ENCODE measurements around the gene MDFIC2.
"Not testable (repeated sequence)": the region's sequence is repeated elsewhere in the genome, so short reads cannot be mapped to it uniquely, and the experiment has no call there.

MDFIC2 gene

GRCh38 chr3:70250492-70250891 lies 61.9 kb downstream of the MDFIC2 start:
- DNase-seq: no peak

GRCh38 chr3:70249509-70250160 lies 62.8 kb downstream of the MDFIC2 start:
- DNase-seq: no peak

GRCh38 chr3:70248856-70249255 lies 63.6 kb downstream of the MDFIC2 start:
- no peak for DNase-seq

GRCh38 chr3:70247955-70248354 lies 64.5 kb downstream of the MDFIC2 start:
- no peak for DNase-seq

- DNase-seq: no peak
Measured at GRCh38 chr3:70245746-70246525, 66.5 kb downstream of the MDFIC2 start.

- DNase-seq: no peak
Measured at GRCh38 chr3:70244422-70244821, 68.0 kb downstream of the MDFIC2 start.

GRCh38 chr3:70242297-70242882 lies 70.0 kb downstream of the MDFIC2 start:
- no peak for DNase-seq

- DNase-seq: no peak
Measured at GRCh38 chr3:70233812-70234211, 78.6 kb downstream of the MDFIC2 start.

- DNase-seq: no peak
Measured at GRCh38 chr3:70233112-70233511, 79.3 kb downstream of the MDFIC2 start.

GRCh38 chr3:70231266-70231701 lies 81.2 kb downstream of the MDFIC2 start:
- DNase-seq: no peak

- no peak for DNase-seq
Measured at GRCh38 chr3:70227437-70227836, 85.0 kb downstream of the MDFIC2 start.

GRCh38 chr3:70225146-70225545 lies 87.3 kb downstream of the MDFIC2 start:
- no peak for DNase-seq

- DNase-seq: no peak
Measured at GRCh38 chr3:70224337-70224736, 88.1 kb downstream of the MDFIC2 start.

GRCh38 chr3:70218471-70218870 lies 94.0 kb downstream of the MDFIC2 start:
- DNase-seq: no peak

- DNase-seq: not testable (repeated sequence)
Measured at GRCh38 chr3:70211274-70211673, 101.2 kb downstream of the MDFIC2 start.

- DNase-seq: no peak
Measured at GRCh38 chr3:70201975-70202374, 110.5 kb downstream of the MDFIC2 start.

GRCh38 chr3:70189884-70190473 lies 122.5 kb downstream of the MDFIC2 start:
- DNase-seq: no peak

- no peak for DNase-seq
Measured at GRCh38 chr3:70186221-70186620, 126.2 kb downstream of the MDFIC2 start.

- no peak for DNase-seq
Measured at GRCh38 chr3:70185661-70186060, 126.8 kb downstream of the MDFIC2 start.

GRCh38 chr3:70183781-70184504 lies 128.5 kb downstream of the MDFIC2 start:
- no peak for DNase-seq

- DNase-seq: no peak
Measured at GRCh38 chr3:70182166-70182565, 130.3 kb downstream of the MDFIC2 start.

- DNase-seq: no peak
Measured at GRCh38 chr3:70180664-70181063, 131.8 kb downstream of the MDFIC2 start.

GRCh38 chr3:70179111-70179510 lies 133.3 kb downstream of the MDFIC2 start:
- DNase-seq: no peak

All from NCI-H146 (cell line).